IPS DF 19.7 (cell line): ENCODE measurements around the gene GPNMB.
"Not testable (repeated sequence)": the region's sequence is repeated elsewhere in the genome, so short reads cannot be mapped to it uniquely, and the experiment has no call there.

Source experiments
- DNase-seq: peaks from one replicate; pipeline ENCODE4 v3.0.0-alpha.2; 2013; ENCODE audit warnings: low read depth, low spot score

GPNMB gene

DNA sequence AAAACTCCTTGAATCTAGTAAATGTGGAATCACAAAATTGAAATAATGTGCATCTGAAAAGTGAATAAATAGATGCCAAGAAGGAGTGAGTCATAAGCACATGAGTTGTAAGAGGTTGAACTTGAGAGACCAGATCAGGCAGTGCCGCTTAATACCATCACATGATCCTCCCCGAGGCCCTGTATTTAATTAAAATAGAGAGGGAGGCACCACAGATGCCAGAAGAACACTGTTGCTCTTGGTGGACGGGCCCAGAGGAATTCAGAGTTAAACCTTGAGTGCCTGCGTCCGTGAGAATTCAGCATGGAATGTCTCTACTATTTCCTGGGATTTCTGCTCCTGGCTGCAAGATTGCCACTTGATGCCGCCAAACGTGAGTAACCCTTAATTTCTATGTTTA lies at the start of gene GPNMB:
Gene GPNMB (plus strand): TSS at position 221 of the 400 bp plus-strand sequence. CDS start 83 bp downstream, at position 304.
- DNase-seq = no peak

DNA sequence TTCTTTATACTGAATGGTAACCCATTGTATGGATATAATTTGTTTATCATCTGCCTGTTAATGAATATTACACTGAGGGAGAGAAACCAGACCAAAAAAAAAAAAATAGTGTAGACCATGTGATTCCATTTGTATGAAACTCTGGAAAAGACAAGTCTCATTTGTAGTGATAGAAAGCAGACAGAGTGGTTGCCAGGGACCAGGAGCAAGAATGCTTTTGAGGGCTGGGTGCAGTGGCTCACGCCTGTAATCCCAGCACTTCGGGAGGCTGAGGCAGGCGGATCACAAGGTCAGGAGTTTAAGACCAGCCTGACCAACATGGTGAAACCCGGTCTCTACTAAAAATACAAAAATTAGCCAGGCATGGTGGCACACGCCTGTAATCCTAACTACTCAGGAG lies 48.8 kb upstream of the GPNMB start:
- DNase-seq = not testable (repeated sequence)

DNA sequence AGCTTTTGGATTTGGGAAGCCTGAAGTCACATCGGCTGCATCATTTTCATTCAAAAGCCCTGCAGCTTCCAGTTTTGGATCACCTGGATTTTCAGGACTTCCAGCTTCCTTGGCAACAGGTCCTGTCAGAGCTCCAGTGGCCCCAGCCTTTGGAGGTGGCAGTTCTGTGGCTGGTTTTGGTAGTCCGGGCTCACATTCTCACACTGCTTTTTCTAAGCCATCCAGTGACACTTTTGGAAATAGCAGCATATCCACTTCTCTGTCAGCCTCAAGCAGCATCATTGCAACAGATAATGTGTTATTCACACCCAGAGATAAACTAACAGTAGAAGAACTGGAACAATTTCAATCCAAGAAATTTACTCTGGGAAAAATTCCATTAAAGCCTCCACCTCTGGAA lies 46.2 kb upstream of the GPNMB start:
- no peak for DNase-seq

- DNase-seq = no peak
Measured at GRCh38 chr7:23204241-23204640, 42.3 kb upstream of the GPNMB start.

DNA sequence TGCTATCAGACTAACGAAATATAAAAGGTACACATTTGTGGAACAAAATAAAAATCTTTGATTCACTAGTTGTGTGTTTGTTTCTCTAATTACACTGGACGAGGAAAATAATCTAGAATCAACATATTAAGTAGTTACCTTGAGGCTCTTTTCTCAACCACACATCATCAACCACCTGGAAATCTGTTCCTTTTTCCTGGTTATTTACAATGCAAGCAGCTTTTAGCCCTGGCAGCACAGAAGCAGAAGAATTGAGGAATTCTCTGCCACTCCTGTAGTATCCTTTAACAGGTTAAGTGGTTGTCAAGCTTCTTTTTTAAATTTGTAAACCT lies 41.0 kb upstream of the GPNMB start:
- DNase-seq = no peak

GRCh38 chr7:23205909-23206767 lies 40.4 kb upstream of the GPNMB start:
- no peak for DNase-seq

GRCh38 chr7:23207021-23207420 lies 39.6 kb upstream of the GPNMB start:
- DNase-seq = no peak

- no peak for DNase-seq
Measured at GRCh38 chr7:23207884-23208283, 38.7 kb upstream of the GPNMB start.

DNA sequence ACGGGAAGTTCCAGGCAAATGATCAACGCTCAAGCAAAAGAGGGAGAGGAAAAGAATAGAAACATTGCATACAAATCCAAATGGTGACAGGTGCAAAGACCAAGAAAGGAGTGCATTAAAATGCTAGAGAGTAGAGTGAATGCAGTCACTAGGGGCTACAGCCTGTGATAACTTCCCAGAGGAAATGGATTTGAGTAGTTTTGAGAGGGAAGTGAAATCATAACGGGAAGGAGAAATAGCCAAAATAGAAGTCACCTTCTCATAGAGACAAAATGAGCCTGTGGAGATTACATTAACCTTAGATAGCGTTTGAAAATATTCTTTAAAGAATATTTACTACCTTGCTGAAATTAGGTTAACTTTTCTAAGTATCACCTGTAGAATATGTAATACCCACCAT lies 38.3 kb upstream of the GPNMB start:
- no peak for DNase-seq

GRCh38 chr7:23210506-23210905 lies 36.1 kb upstream of the GPNMB start:
- no peak for DNase-seq

GRCh38 chr7:23211589-23211988 lies 35.0 kb upstream of the GPNMB start:
- peak; percentile 25 for DNase-seq

DNA sequence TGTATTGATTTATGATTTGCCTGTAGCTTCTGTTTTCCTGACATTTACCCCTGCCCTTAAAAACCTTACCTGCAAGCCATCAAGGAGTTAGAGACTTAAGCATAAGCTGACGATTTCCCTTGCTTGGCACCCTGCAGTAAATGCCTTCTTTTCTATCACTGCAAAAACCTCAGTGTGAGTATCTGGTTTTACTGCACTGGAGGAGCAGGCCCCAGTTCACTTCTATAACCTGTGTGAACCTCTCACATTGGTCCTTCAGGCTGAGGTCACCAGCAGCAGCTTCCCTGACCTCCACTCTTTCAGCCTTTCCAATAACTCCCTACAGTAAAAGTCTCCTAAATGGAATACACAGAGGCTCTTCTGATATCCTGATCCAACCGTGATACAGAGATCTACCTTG lies 34.2 kb upstream of the GPNMB start:
- DNase-seq = no peak

GRCh38 chr7:23212841-23213240 lies 33.7 kb upstream of the GPNMB start:
- DNase-seq = no peak

GRCh38 chr7:23213755-23214154 lies 32.8 kb upstream of the GPNMB start:
- DNase-seq = no peak

DNA sequence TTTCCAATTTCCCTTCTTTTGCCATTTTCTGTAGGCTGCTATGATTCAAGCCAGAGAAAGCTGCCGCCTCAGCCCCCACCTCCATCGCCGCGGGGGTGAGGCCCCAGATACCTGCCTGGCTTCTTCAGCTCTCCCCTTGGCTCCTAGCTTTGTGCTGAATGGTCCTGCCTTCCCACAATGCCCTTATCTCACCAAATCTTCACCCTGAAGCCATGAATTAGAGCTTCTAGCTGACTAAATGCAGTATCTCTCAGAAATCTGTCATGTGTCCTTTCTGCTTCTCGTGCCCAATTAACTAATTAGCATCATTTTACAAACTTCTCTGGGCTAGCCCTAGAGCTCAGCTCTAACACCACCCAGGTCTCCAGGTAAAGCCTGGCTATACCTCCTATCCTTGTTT lies 32.2 kb upstream of the GPNMB start:
- no peak for DNase-seq

DNA sequence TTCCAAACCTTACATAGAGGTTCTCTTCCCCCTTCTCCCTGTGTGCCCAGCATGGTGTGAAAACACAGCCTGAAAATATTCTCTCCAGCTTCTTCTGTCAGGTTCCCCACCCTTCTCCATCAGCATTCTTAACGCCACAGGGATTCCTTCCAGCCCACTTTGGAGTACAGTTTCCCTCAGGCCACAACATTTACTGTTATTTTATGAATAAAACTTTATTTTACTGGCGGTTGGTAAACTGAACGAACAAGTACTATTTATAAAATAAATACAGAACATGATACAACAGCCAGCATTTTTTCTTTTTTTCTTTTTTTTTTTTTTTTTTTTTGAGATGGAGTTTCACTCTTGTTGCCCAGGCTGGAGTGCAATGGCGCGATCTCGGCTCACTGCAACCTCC lies 31.6 kb upstream of the GPNMB start:
- no peak for DNase-seq

- no peak for DNase-seq
Measured at GRCh38 chr7:23216021-23216420, 30.6 kb upstream of the GPNMB start.

DNA sequence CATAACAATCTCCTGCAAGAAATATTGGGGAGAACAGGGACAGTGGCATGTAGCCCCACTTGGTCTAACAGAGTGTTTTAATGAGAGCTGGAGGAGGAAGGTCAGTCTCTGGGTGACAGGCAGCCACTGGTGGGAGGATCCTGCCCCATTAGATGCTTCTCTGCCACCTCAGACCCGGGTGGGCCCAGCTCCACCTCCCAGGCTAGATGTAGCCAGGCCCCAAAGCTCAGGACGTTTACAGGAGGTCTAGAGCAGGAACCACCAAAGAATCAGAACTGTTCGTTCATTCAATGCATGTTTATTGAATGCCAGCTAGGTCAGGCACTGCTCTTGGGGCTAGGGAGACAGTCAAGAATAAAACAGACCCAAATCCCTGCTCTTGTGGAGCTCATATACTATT lies 28.4 kb upstream of the GPNMB start:
- DNase-seq = no peak

- DNase-seq = no peak
Measured at GRCh38 chr7:23220690-23221305, 25.8 kb upstream of the GPNMB start.

- DNase-seq = no peak
Measured at GRCh38 chr7:23222439-23223030, 24.0 kb upstream of the GPNMB start.

- DNase-seq = not testable (repeated sequence)
Measured at GRCh38 chr7:23224364-23224763, 22.2 kb upstream of the GPNMB start.

DNA sequence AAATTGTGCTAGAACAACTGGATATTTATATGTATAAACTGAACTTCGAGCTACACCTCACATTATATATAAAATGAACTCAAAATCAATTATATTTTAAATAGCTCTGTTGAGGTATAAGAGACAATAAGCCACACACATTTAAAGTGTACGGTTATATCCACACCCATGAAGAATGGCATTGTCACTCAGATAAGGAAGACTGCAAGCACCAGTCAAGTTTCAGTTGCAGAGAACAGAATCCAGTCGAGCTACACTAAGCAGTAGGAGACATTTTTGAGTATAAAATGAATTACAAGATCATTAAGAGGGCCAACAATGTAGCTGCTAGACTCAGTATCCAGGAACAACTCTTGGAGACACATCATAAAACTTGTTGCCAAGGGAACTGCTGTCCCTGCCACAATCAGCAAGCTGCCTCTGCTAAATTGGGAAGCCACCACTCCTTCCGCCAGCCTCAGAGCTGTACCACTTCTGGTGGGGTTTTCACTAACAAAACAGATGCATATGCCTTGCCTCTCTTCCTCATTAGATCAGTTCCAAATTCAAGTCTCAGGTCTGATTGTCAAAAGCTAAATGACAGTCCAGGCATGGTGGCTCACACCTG lies 19.6 kb upstream of the GPNMB start:
- DNase-seq = no peak

DNA sequence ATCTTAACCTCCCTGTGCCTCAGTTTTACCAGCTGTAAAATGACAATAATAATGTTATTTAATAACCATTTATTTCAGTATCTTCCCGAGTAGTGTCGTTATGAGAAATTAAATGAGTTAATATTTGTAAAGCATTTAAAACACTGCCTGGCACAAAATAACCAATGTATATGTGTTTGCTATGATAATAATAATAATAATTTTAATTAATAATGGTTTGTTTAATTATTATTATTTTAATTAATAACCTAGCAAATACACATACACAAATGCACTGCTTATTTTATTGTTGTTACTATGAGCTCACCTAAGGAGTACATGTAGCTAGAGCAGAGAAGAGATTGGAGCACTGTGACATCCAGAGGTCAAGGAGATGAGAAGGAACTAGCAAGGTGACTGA lies 18.2 kb upstream of the GPNMB start:
- no peak for DNase-seq
